HG03280 (cell line): ENCODE results near the gene RPS18.

Experiments
- ATAC-seq: cut with Tn5 transposase; IDR thresholded peaks from one replicate; pipeline ENCODE4 v1.9.1; 2021; ENCODE audit warnings: mild to moderate bottlenecking, moderate library complexity; ENCODE audit not compliant: unreplicated experiment

RPS18 gene

GRCh38 chr6:33313709-33314514 lies 42.0 kb downstream of the RPS18 start, which contains the start of gene TAPBP:
TAPBP (minus strand) TSS chr6:33314078; CDS start chr6:33314041, 37 bp downstream.
- ATAC-seq = peak; percentile 25

- ATAC-seq = no peak
These were observed 42.7 kb downstream of the RPS18 start for GRCh38 chr6:33314515-33314942.

- no peak for ATAC-seq
These were observed 43.3 kb downstream of the RPS18 start for GRCh38 chr6:33314943-33315792.

GRCh38 chr6:33315793-33316602 lies 44.1 kb downstream of the RPS18 start:
- ATAC-seq = no peak

GRCh38 chr6:33316603-33317418 lies 44.9 kb downstream of the RPS18 start:
- ATAC-seq = no peak

GRCh38 chr6:33317419-33317668 lies 45.5 kb downstream of the RPS18 start:
- no peak for ATAC-seq

GRCh38 chr6:33317669-33318425 lies 46.0 kb downstream of the RPS18 start, which contains the start of gene ZBTB22:
ZBTB22 (minus strand) TSS chr6:33317744; CDS start chr6:33316916, 828 bp downstream.
- peak; percentile 54 for ATAC-seq

- ATAC-seq = no peak
These were observed 46.7 kb downstream of the RPS18 start for GRCh38 chr6:33318426-33319073.

GRCh38 chr6:33319939-33320314 lies 48.1 kb downstream of the RPS18 start:
- no peak for ATAC-seq

GRCh38 chr6:33320315-33321181 lies 48.7 kb downstream of the RPS18 start:
- no peak for ATAC-seq

- no peak for ATAC-seq
These were observed 49.4 kb downstream of the RPS18 start for GRCh38 chr6:33321227-33321626.

GRCh38 chr6:33323623-33323948 lies 51.7 kb downstream of the RPS18 start:
- peak; percentile 7 for ATAC-seq

- ATAC-seq = no peak
These were observed 52.2 kb downstream of the RPS18 start for GRCh38 chr6:33324125-33324524.
